Natural killer cell (primary cell): ENCODE data around the gene STX1A. TPM values are rescaled to one million over a fixed set of nuclear protein-coding genes. Genes with fewer than 3 reads are reported as not detected.

ENCODE experiments used
- ATAC-seq, 3 donors: fragments of 150-1000 bp in 2 of 3; fragments of 200-7000 bp in 1 of 3; cut with Tn5 transposase; 1 replicate in 1 of 3; 2 replicates in 2 of 3; pipeline ENCODE4 v1.10.0; 2021; ENCODE audit warnings: mild to moderate bottlenecking in 2 of 3, moderate library complexity in 2 of 3
- DNase-seq, 2 donors: peaks; one replicate each; pipeline versions ENCODE4 v3.0.0 to v3.0.0-alpha.2; 2013 to 2021; ENCODE audit warnings: mixed read lengths in 1 of 2
- H3K27ac ChIP-seq: one replicate; pipeline ENCODE4 v1.5.1; 2013; ENCODE audit warnings: mild to moderate bottlenecking, low read length
- H3K27me3 ChIP-seq: one replicate; pipeline ENCODE4 v1.6.1; 2013; ENCODE audit warnings: low read length; ENCODE audit not compliant: control insufficient read depth, insufficient read depth
- H3K36me3 ChIP-seq: one replicate; pipeline ENCODE4 v1.6.1; 2013; ENCODE audit warnings: low read length; ENCODE audit not compliant: control insufficient read depth, insufficient read depth
- H3K4me1 ChIP-seq: one replicate; pipeline ENCODE4 v1.6.1; 2013; ENCODE audit warnings: low read length; ENCODE audit not compliant: control insufficient read depth, insufficient read depth
- H3K4me3 ChIP-seq: one replicate; pipeline ENCODE4 v1.5.1; 2013; ENCODE audit warnings: low read length
- H3K9me3 ChIP-seq: one replicate; pipeline ENCODE4 v1.6.1; 2013; ENCODE audit warnings: low read length; ENCODE audit not compliant: control insufficient read depth, insufficient read depth
- H3K27ac Mint-ChIP-seq, 2 donors: one replicate each; pipeline ENCODE4 v1.8.0; 2022; ENCODE audit warnings: mild to moderate bottlenecking in 2 of 2, mixed read lengths in 2 of 2, moderate library complexity in 1 of 2
- H3K27me3 Mint-ChIP-seq, 2 donors: one replicate each; pipeline ENCODE4 v1.8.0; 2022; ENCODE audit warnings: low read depth in 2 of 2, mixed read lengths in 2 of 2
- H3K36me3 Mint-ChIP-seq: one replicate; pipeline ENCODE4 v1.8.0; 2022; ENCODE audit warnings: mixed read lengths
- H3K4me1 Mint-ChIP-seq, 2 donors: one replicate each; pipeline ENCODE4 v1.8.0; 2022; ENCODE audit warnings: mixed read lengths in 2 of 2
- H3K4me3 Mint-ChIP-seq: one replicate; pipeline ENCODE4 v1.8.0; 2022; ENCODE audit warnings: mild to moderate bottlenecking, moderate library complexity, mixed read lengths
- H3K9me3 Mint-ChIP-seq, 2 donors: one replicate each; pipeline ENCODE4 v1.8.0; 2022; ENCODE audit warnings: mixed read lengths in 2 of 2
- WGBS: methylation state at CpG from one replicate; pipeline ENCODE4 v1.1.7; 2013; ENCODE audit warnings: missing lambda C conversion rate; ENCODE audit not compliant: insufficient coverage; 5-methylcytosine and 5-hydroxymethylcytosine counted together
- intact Hi-C: fragments of 100-400 bp; cut with micrococcal nuclease; formaldehyde crosslinking; loops from one replicate; pipeline ENCODE4 v1.14.2; 2022
- total RNA-seq, 4 donors: library from RNA; stranded (reverse); fragments of 120-200 nt in 1 of 4; gene quantifications; one replicate each; pipeline versions ENCODE4 v1.2.3 to v1.2.4, GENCODE V29; 2013 to 2022
- TF ChIP-seq, protein P1 (sequence below): fragments of 200-600 bp; IDR thresholded peaks from one replicate; pipeline ENCODE4 v1.8.0; 2022; ENCODE audit warnings: antibody characterized with exemption

The STX1A gene
- total RNA-seq, 3 donors from 2014 or later (not counting 1 experiment from before 2014, with no cell fraction given): 13.2 to 20.4 (median 14.7) TPM

DNA sequence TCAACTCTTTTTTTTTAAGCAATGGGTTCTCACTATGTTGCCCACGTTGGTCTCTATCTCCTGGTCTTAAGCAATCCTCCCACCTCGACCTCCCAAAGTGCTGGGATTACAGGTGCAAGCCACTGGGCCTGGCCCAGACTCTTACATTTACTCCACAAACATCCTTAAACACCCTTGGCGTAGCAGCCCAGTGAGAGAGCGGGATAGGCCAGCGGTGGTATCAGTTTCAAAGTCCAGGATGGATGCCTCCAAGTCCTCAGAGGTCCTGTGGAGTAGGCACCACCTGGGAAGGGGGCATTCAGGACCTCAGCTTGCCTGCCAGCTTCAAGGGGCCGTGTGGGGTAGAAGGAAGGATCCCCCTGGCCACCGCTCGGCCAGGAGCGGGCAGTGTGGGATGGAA is 69.9 kb downstream of the STX1A start:
- intact Hi-C loops: no loop called here

More for the DNA sequence above, 69.9 kb downstream of the STX1A start:
- H3K27ac ChIP-seq: no peak overlapping the region
- H3K36me3 ChIP-seq: no peaks in the 10 kb centered on the region
- DNase-seq (no peak), ATAC-seq (no peak)
- peaks cover 21% of the 10 kb centered on the region for H3K27me3 ChIP-seq
- H3K9me3 ChIP-seq: no peaks in the 10 kb centered on the region
- no peak overlapping the region for H3K4me3 ChIP-seq
- H3K27ac Mint-ChIP-seq: no peak overlapping the region
- H3K4me1 Mint-ChIP-seq: peaks cover 0 to 16% of the 10 kb centered on the region in 2 donors
- no peaks in the 10 kb centered on the region for H3K9me3 Mint-ChIP-seq
- H3K36me3 Mint-ChIP-seq: no peaks in the 10 kb centered on the region
- 33% methylated on average over 8 of the region's 9 CpGs for WGBS
- H3K4me1 ChIP-seq: peaks cover 5% of the 10 kb centered on the region
- H3K4me3 Mint-ChIP-seq: no peak overlapping the region
- peaks cover 44 to 53% of the 10 kb centered on the region in 2 donors for H3K27me3 Mint-ChIP-seq
- TF ChIP-seq, protein P1, sequence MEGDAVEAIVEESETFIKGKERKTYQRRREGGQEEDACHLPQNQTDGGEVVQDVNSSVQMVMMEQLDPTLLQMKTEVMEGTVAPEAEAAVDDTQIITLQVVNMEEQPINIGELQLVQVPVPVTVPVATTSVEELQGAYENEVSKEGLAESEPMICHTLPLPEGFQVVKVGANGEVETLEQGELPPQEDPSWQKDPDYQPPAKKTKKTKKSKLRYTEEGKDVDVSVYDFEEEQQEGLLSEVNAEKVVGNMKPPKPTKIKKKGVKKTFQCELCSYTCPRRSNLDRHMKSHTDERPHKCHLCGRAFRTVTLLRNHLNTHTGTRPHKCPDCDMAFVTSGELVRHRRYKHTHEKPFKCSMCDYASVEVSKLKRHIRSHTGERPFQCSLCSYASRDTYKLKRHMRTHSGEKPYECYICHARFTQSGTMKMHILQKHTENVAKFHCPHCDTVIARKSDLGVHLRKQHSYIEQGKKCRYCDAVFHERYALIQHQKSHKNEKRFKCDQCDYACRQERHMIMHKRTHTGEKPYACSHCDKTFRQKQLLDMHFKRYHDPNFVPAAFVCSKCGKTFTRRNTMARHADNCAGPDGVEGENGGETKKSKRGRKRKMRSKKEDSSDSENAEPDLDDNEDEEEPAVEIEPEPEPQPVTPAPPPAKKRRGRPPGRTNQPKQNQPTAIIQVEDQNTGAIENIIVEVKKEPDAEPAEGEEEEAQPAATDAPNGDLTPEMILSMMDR: no peak

Other genes starting within 250 kb of the STX1A start
- gene BAZ1B, start 197.4 kb downstream of the STX1A start, total RNA-seq: 10 to 100 TPM; 50.1 to 61.9 (median 59.9) TPM
- 100 to 1,000 TPM; 109 to 131 (median 120) TPM for gene BCL7B, start 162.0 kb downstream of the STX1A start, total RNA-seq
- 10 to 100 TPM; 15.1 to 18.5 (median 17.6) TPM for gene TBL2, start 141.1 kb downstream of the STX1A start, total RNA-seq
- gene MLXIPL, start 95.1 kb downstream of the STX1A start, total RNA-seq: not detected
- under 1 TPM; 0.40 to 0.83 (median 0.48) TPM for gene VPS37D, start 51.8 kb downstream of the STX1A start, total RNA-seq
- gene DNAJC30, start 36.2 kb downstream of the STX1A start, total RNA-seq: 1 to 10 TPM; 8.7 to 9.9 (median 9.3) TPM
- 100 to 1,000 TPM in 1 of 3 donors, 10 to 100 TPM in 2; 93.1 to 101 (median 94.2) TPM for gene BUD23, start 36.1 kb downstream of the STX1A start, total RNA-seq
- 10 to 100 TPM; 14.7 to 23.7 (median 20.0) TPM for gene ABHD11, start 19.1 kb upstream of the STX1A start, total RNA-seq
- not detected for gene CLDN3, start 50.6 kb upstream of the STX1A start, total RNA-seq
- under 1 TPM; 0.09 to 0.30 (median 0.20) TPM for gene CLDN4, start 111.3 kb upstream of the STX1A start, total RNA-seq
- gene METTL27, start 122.8 kb upstream of the STX1A start, total RNA-seq: 1 to 10 TPM in 1 of 3 donors, not detected in 2; 1.2 TPM
- gene TMEM270, start 141.5 kb upstream of the STX1A start, total RNA-seq: not detected